ENCODE results near the gene ATP1B1. TPM values are rescaled to one million over a fixed set of nuclear protein-coding genes. Genes with fewer than 3 reads are reported as not detected.

The ATP1B1 gene
- total and polyA plus RNA-seq, 10 donors = 3.1 to 101 (median 57.3) TPM

DNA sequence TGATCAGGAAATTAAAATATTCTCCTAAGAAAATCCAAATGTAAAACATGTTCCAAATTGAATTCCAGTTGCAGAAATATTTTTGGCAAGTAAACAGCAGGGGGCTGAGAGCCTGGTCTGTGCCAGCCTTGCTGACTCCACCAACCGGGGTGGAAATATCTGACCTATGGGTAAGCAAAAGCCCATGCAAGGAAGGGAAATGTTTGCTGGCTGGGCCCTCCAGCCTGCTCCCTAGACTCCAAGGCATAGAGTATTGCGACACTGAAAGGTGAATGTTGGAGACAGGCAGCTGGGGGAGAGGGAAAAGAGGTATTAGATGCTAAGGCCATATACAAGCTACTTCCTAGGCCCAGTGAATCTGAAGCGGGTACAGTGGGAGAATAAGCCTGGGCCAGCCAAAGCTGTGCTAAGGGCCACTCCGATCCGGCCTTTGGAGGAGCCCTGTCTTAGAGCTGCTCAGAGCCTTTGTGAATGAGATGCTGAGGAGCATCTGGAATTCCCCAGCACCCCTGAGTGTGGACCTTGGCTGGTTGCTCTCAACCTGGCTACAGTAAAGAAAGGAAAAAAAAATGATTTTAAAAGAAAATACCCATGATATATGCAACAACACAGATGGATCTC lies 24.9 kb upstream of the ATP1B1 start:
- Histone ChIP-seq H3K9me3 (no peaks in the 10 kb centered on the region), H3K4me3 (no peak overlapping the region), H3K27me3 (replicated peaks in 1 of 7) (no peaks in the 10 kb centered on the region), H3K36me3 (no peaks in the 10 kb centered on the region), H3K4me1 (no peaks in the 10 kb centered on the region), H3K27ac (no peak overlapping the region)
- WGBS, 5 donors = 86 to 95% (median 90%) methylated on average over 5 of the region's 5 CpGs
- intact Hi-C loops (cut with DNase I; ENCODE audit: low total_unique reads) = no loop called here
- TF ChIP-seq POLR2A (IDR thresholded peaks at IDR 0.05) (no peak), CTCF (IDR thresholded peaks at IDR 0.05 in 8 of 11, conservative IDR thresholded peaks at IDR 0.05 in 3 of 11) (no peak), POLR2AphosphoS5 (IDR thresholded peaks at IDR 0.05) (no peak)
- no peak for DNase-seq

- H3K9me3 ChIP-seq = no peaks in the 10 kb centered on the region
- H3K4me1 ChIP-seq = no peaks in the 10 kb centered on the region
- WGBS, 5 donors = 36 to 61% (median 48%) methylated on average over 2 of the region's 2 CpGs
- intact Hi-C loops (cut with DNase I; ENCODE audit: low total_unique reads) = no loop called here
- H3K27me3 ChIP-seq (replicated peaks in 1 of 7) = no peaks in the 10 kb centered on the region
- H3K4me3 ChIP-seq = no peak overlapping the region
- no peaks in the 10 kb centered on the region for H3K36me3 ChIP-seq
- TF ChIP-seq POLR2A (IDR thresholded peaks at IDR 0.05) = no peak
- TF ChIP-seq CTCF (IDR thresholded peaks at IDR 0.05 in 8 of 11, conservative IDR thresholded peaks at IDR 0.05 in 3 of 11) = no peak
- TF ChIP-seq POLR2AphosphoS5 (IDR thresholded peaks at IDR 0.05) = no peak
- no peak for DNase-seq
- H3K27ac ChIP-seq = no peak overlapping the region
These were observed 20.6 kb upstream of the ATP1B1 start for GRCh38 chr1:169085911-169086310.

GRCh38 chr1:169086603-169087455 lies 19.7 kb upstream of the ATP1B1 start:
- no peak overlapping the region for H3K27ac ChIP-seq
- no peaks in the 10 kb centered on the region for H3K4me1 ChIP-seq
- H3K4me3 ChIP-seq = no peak overlapping the region
- H3K9me3 ChIP-seq = no peaks in the 10 kb centered on the region
- DNase-seq = no peak
- H3K27me3 ChIP-seq (replicated peaks in 1 of 7) = no peaks in the 10 kb centered on the region
- no peaks in the 10 kb centered on the region for H3K36me3 ChIP-seq
- no peak for TF ChIP-seq POLR2AphosphoS5 (IDR thresholded peaks at IDR 0.05)
- no peak for TF ChIP-seq POLR2A (IDR thresholded peaks at IDR 0.05)
- TF ChIP-seq CTCF (IDR thresholded peaks at IDR 0.05 in 8 of 11, conservative IDR thresholded peaks at IDR 0.05 in 3 of 11) = no peak
- intact Hi-C loops (cut with DNase I; ENCODE audit: low total_unique reads) = no loop called here
- WGBS, 5 donors = 87 to 95% (median 92%) methylated on average over 3 of the region's 3 CpGs

DNA sequence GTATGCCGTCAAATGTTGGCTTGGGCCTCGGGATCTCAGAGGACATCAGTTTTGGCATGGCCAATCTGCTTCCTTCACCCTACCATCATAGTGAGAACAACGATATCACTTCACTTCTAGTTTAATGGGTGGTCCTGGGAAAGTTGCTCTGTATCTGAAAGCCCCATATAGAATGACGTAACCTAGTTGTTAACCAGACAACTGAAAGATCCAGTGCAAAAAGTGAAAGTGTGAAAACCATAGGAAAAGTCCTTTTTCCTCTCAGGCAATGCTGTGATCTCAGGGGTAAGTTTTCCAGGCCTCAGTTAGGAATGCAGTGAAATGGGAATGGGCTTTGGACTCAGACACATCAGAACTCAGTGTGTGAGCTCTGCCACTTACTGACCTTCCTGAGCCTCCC lies 18.6 kb upstream of the ATP1B1 start:
- 89 to 94% (median 92%) methylated on average over 4 of the region's 4 CpGs for WGBS, 5 donors
- Histone ChIP-seq H3K4me1 (no peaks in the 10 kb centered on the region), H3K36me3 (no peaks in the 10 kb centered on the region), H3K27ac (no peak overlapping the region), H3K27me3 (replicated peaks in 1 of 7) (no peaks in the 10 kb centered on the region), H3K4me3 (no peak overlapping the region), H3K9me3 (no peaks in the 10 kb centered on the region)
- DNase-seq = no peak
- TF ChIP-seq CTCF (IDR thresholded peaks at IDR 0.05 in 8 of 11, conservative IDR thresholded peaks at IDR 0.05 in 3 of 11) (no peak), POLR2A (IDR thresholded peaks at IDR 0.05) (no peak), POLR2AphosphoS5 (IDR thresholded peaks at IDR 0.05) (no peak)
- intact Hi-C loops (cut with DNase I; ENCODE audit: low total_unique reads) = no loop called here

Data from spleen (tissue), 11 donors.